ENCODE measurements around the gene SIRT5.

Gene SIRT5

GRCh38 chr6:13574571-13575376 is at the start of gene SIRT5:
SIRT5 (plus strand) TSS chr6:13574601; CDS start chr6:13584111, 9,510 bp downstream.
- peak; percentile 79 for DNase-seq

DNA sequence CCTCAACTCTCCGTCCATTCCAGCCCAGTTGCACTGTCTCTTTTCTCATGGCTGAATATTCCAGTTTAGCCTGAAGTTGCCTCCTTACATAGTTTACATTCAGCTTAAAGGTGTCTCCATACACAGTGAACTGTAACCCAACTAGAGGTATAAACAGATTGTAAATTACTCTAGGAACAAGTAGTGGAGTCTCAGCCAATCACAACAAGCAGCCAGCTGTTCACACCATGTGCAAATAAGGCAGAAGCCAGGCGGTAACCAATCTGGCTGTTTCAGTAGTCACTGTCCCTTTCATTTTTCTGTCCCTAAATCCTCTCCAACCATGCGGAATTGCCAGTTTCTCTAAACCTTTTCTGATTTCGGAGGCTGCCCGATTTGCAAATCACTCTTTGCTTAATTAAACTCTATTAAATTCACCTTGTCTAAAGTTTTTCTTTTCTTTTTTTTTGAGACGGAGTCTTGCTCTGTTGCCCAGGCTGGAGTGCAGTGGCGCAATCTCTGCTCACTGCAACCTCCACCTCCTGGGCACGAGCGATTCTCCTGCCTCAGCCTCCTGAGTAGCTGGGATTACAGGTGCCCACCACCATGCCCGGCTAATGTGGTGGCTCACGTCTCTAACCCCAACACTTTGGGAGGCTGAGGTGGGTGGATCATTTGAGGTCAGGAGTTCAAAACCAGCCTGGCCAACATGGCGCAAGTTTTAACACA is 49.4 kb upstream of the SIRT5 start:
- no peak for DNase-seq

DNA sequence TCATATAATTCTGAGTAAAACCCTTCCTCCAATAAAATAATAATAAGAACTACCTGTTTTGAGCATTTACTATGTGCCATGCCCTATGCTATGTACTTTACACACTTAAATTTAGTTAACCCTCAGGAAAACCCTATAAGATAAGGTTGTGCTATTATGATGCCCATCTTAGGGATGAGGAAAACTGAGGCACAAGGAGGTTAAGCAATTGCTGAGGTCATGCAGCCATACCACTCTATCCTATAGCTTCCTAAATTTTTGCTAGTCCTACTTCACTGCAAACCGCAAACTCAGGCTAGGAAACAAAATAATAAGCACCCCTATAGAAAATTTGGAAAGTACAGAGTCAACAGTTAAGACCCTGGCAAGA is 48.1 kb upstream of the SIRT5 start:
- no peak for DNase-seq

GRCh38 chr6:13526727-13527670 is 47.4 kb upstream of the SIRT5 start:
- DNase-seq = no peak

GRCh38 chr6:13527671-13528056 is 46.7 kb upstream of the SIRT5 start:
- DNase-seq = no peak

GRCh38 chr6:13528232-13528631 is 46.2 kb upstream of the SIRT5 start:
- no peak for DNase-seq

DNA sequence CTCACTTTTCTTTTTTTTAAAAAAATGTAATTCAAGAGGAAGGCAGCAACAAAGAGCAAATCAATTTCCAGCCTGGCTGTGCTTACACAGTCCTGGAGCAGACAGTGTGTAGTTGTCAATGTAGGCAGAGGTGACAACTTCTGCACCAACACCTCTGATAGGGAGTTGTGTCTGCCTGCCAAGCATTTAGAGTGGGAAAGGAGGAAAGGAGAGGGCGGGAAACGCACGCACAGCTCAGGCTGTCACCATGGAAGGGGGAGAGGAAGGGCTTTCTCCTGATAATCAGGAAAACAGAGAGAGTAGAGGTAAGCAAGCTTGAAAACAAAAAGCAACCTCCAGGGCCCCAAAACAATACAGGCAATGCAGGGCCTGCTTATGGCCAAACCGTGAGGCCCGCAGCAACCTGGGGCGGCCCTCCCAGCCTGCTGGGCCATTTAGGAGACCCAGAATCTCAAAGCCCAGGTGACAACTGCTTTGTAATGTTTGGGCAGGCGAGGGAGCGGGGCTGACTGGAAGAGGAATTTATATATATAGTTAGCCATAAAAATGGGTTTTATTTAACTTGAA is 45.5 kb upstream of the SIRT5 start:
- DNase-seq = no peak

DNA sequence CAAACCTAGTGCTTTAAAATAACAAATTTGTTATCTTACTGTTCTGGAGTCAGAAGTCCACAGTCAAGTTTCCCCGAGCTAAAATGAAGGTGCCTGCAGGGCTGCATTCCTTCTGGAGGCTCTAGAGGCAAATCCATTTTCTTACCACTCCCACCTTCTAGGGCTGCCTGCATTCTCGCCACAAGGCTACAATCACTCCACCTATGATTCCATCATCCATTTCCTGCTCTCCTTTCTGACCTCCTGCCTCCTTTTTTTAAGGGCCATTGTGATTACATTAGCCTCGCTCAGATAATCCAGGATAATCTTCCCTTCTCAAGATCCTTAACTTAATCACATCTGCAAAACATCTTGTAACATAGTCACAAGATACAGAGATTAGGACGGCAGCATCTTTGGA is 42.4 kb upstream of the SIRT5 start:
- no peak for DNase-seq

DNA sequence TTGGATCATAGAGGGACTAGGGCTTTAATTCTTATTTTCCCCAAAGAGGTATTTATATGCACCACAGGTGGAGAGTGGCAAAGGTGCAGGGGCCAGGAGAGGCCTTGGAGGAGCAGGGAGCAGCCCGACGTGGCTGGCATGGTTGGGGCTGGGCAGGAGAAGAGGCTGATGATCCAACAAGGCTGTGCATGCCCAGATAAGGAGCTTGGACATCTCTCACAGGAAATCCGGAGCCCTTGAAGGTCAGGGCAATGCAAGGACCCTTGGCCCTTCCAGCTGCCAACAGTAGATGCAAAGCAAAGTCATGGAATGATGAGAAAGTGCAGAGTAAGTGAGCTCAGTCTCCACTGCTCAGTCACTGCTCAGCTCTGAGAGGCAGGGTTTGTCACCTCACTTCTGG is 39.9 kb upstream of the SIRT5 start:
- no peak for DNase-seq

- no peak for DNase-seq
Measured at GRCh38 chr6:13535306-13535705, 39.1 kb upstream of the SIRT5 start.

DNA sequence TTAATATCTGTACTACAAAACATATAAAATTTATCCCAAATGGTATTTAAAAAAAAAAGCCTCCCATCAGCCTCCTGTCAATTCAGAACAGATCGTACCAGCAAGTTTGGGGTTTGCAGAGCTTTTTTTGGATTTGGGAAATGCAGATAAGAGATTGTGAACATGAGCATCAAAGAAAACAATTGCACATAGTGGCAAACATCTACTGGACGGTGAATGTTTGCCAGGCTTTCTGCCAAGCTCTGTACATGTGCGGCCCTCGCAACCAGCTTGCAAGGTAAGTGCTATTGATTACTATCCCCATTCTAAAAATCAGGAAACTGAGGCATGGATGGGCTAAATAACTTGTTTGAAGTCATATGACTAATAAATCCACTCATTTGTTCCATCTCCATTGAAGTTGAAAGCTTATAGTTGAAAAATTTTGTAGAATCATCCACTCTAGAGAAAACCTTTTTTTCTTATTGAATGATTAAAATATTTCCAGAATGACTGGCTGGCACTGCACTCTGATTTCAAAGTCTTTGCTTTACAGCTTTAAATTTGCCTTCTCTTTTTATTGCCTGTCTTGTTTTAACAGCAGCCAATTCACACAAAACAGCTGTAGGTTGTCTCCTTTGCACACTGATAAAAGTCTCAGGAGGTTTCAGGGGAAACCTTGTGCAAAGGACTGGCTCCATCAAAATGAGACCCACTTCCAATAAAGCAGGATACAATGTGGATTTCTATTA is 37.4 kb upstream of the SIRT5 start:
- DNase-seq = peak; percentile 27

GRCh38 chr6:13537527-13537897 is 36.9 kb upstream of the SIRT5 start:
- no peak for DNase-seq

DNA sequence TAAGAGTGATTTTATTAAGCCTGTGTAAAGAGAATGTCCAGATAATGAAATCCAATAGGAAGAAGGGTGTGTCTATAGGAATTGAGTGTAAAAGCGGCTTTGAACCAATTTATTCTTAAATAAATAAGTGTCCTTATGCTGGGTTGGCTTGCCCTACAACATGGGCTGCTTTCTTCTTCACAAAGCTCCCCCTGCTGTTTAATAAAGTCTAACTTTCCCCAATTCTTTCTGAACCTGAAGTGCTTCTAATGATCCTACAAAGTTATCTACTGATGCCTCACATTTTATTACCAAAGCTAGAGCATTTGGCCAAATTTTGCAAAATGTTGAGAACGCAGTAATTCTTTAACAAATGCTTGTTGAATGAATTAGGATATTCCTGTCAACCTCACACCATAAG is 36.3 kb upstream of the SIRT5 start:
- DNase-seq = peak; percentile 52

DNA sequence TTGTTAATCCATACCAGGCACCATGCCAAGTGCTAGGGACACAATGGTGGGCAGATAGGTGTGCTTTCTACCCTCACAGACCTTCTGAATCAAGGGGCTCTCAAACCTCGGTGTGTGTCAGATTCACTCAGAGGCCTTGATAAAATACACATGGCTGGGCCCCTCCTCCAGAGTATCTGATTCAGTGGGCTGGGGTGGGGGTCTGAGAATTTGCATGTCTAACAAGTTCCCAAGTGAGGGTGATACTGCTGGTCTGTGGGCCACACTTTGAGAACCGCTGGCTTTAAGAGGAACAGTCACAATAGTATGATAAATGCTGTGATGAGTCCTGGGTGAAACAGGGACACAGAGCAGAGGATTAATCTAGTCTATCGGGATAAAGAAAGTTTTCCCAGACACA is 35.8 kb upstream of the SIRT5 start:
- no peak for DNase-seq

DNA sequence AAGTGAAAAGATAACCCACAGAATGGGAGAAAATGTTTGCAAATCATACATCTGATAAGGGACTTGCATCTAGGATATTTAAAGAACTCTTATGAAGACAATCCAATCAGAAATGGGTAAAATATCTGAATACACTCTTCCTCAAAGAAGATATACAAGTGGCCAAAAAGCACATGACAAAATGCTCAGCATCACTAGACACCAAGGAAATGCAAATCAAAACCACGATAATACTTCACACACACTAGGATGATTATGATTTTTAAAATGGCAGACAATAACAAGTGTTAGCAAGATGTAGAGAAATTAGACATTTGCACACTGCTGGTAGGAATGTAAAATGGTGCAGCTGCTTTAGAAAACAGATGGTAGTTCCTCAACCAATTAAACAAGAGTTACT is 34.8 kb upstream of the SIRT5 start:
- no peak for DNase-seq

- no peak for DNase-seq
Measured at GRCh38 chr6:13541496-13541895, 32.9 kb upstream of the SIRT5 start.

DNA sequence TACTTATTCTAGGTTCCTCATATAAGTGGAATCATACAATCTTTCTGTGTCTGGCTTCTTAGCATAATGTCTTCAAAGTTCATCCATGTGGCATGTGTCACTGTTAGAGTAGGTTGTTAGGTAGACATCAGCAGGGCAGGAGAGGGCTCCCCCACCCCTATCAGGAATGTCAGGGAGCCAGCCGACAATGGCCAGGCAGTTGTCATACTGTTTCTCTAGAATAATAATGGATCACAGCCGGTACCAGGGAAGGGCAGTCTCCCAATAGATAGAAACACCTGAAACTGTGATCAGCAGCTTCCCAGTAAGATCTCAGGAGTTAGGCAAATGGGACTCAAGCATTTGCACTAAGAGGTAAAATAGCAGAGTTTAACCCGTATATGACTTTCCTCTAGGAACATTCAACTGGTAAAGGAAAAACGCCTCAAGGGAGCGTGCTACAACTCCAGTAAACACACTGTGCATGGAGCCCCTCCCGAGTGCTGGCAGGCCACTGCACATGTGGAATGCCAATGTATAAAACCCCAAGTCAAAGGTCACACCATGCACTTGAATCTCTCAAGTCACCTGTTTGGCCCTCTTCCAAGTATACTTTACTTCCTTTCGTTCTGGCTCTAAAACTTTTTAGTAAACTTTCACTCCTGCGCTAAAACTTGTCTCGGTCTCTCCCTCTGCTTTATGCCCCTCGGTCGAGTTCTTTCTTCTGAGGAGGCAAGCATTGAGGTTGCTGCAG is 29.8 kb upstream of the SIRT5 start:
- DNase-seq = no peak

DNA sequence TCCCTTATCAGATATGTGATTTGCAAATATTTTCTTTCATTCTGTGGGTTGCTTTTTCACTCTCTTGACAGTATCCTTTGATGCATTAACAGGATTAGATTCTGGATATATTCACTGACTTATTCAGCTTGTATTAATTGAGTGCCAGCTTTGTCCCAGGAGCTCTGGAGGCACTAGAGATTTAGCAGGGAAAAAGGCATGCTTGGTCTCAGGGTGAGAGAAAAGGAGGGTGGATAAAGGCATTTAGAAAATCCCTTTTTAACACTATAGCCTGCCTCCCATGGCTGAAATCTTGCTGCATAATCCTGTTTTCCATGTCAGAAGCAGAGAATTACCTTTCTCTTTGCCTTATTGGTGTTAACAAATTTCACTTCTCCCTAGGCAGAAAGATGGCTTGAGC is 28.5 kb upstream of the SIRT5 start:
- DNase-seq = no peak

DNA sequence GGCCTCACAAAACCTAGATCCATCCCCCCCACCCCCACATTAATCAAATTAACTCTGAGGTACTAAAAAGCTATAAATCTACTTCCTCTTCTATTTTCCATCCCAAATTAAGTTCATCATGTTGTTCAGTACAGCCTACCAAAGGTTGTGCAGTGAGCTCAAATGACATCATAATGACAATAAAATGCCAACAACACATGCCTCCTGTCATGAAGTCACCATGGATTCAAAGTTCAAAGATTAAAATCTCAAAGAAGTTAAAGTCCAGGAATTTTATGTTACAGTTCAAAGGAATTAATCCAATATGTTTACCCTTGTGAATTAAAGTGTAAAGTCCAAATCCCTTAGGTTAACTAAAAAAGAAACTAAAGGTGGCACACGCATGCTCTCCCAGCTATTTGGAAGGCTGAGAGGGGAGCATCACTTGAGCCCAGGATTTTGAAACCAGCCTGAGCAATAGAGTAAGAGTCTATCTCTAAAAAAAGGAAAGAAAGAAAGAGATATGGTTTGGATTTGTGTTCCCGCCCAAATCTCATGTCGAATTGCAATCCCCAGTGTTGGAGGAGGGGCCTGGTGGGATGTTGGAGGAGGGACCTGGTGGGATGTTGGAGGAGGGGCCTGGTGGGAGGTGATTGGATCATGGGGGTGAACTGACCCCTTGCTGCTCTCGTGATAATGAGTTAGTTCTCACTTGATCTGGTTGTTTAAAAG is 25.7 kb upstream of the SIRT5 start:
- DNase-seq = no peak

- DNase-seq = no peak
Measured at GRCh38 chr6:13550656-13551055, 23.7 kb upstream of the SIRT5 start.

GRCh38 chr6:13553646-13554045 is 20.8 kb upstream of the SIRT5 start:
- DNase-seq = no peak
